Measurements from ENCODE around the gene RHPN2. TPM values are rescaled to one million over a fixed set of nuclear protein-coding genes. Genes with fewer than 3 reads are reported as not detected.
"Not testable (repeated sequence)": the region's sequence is repeated elsewhere in the genome, so short reads cannot be mapped to it uniquely, and the experiment has no call there.

Gene RHPN2
- total RNA-seq, 2 experiments from 2014 or later = 2.1 to 6.4 TPM

- CTCF ChIA-PET (ENCODE audit: unreplicated experiment) = no interaction called here
- no TSS peak for BruUV-seq (replicated peaks)
- POLR2A ChIA-PET = no interaction called here
- H3K9me2 ChIP-seq (ENCODE audit: insufficient read depth, low read length) = no peaks in the 10 kb centered on the region
- no peaks in the 10 kb centered on the region for H4K20me1 ChIP-seq (ENCODE audit: insufficient read depth, low read length)
- no peak overlapping the region for H3K4me2 ChIP-seq (ENCODE audit: low read length)
- intact Hi-C loops (cut with micrococcal nuclease; ENCODE audit: unreplicated experiment) = no loop called here
- no peaks in the 10 kb centered on the region for H3K36me3 ChIP-seq (ENCODE audit: insufficient read depth, low read length)
- H3K79me2 ChIP-seq (ENCODE audit: insufficient read depth, low read depth, low read length) = no peaks in the 10 kb centered on the region
- TF ChIP-seq EZH2phosphoT487 (IDR thresholded peaks at IDR 0.05; ENCODE audit: borderline replicate concordance, low read depth, low read length) (no peak), CTCF (conservative IDR thresholded peaks at IDR 0.05; ENCODE audit: low read length) (no peak)
- H3K4me1 ChIP-seq (ENCODE audit: insufficient read depth, low read length, poor library complexity, severe bottlenecking) = no peaks in the 10 kb centered on the region
- H3K27ac ChIP-seq (ENCODE audit: low read depth, low read length, poor library complexity, severe bottlenecking) = no peak overlapping the region
- H2AFZ ChIP-seq (ENCODE audit: low read length) = no peak overlapping the region
- no peak overlapping the region for H3K4me3 ChIP-seq (ENCODE audit: low read depth, low read length, poor library complexity, severe bottlenecking)
- no peak for DNase-seq (ENCODE audit: low spot score)
- H3K9me3 ChIP-seq (ENCODE audit: low read length) = no peaks in the 10 kb centered on the region
These were observed 66.9 kb downstream of the RHPN2 start for GRCh38 chr19:32997716-32998355.

- BruUV-seq (replicated peaks) = not testable (repeated sequence)
These were observed 67.6 kb downstream of the RHPN2 start for GRCh38 chr19:32997061-32997464.

GRCh38 chr19:32995966-32996365 lies 68.7 kb downstream of the RHPN2 start:
- H2AFZ ChIP-seq (ENCODE audit: low read length); H3K4me3 ChIP-seq (ENCODE audit: low read depth, low read length, poor library complexity, severe bottlenecking); CTCF ChIA-PET (ENCODE audit: unreplicated experiment); H3K4me2 ChIP-seq (ENCODE audit: low read length); DNase-seq (ENCODE audit: low spot score); H3K27ac ChIP-seq (ENCODE audit: low read depth, low read length, poor library complexity, severe bottlenecking); H3K4me1 ChIP-seq (ENCODE audit: insufficient read depth, low read length, poor library complexity, severe bottlenecking); intact Hi-C loops (cut with micrococcal nuclease; ENCODE audit: unreplicated experiment); BruUV-seq (replicated peaks); H3K9me2 ChIP-seq (ENCODE audit: insufficient read depth, low read length); H4K20me1 ChIP-seq (ENCODE audit: insufficient read depth, low read length); POLR2A ChIA-PET; H3K79me2 ChIP-seq (ENCODE audit: insufficient read depth, low read depth, low read length); H3K9me3 ChIP-seq (ENCODE audit: low read length); H3K36me3 ChIP-seq (ENCODE audit: insufficient read depth, low read length): not testable (repeated sequence)

More at GRCh38 chr19:32997061-32997464, 67.6 kb downstream of the RHPN2 start:
- H3K9me3 ChIP-seq (ENCODE audit: low read length); H2AFZ ChIP-seq (ENCODE audit: low read length); H3K36me3 ChIP-seq (ENCODE audit: insufficient read depth, low read length); DNase-seq (ENCODE audit: low spot score); H3K4me2 ChIP-seq (ENCODE audit: low read length); H4K20me1 ChIP-seq (ENCODE audit: insufficient read depth, low read length); H3K4me3 ChIP-seq (ENCODE audit: low read depth, low read length, poor library complexity, severe bottlenecking); H3K4me1 ChIP-seq (ENCODE audit: insufficient read depth, low read length, poor library complexity, severe bottlenecking); H3K27ac ChIP-seq (ENCODE audit: low read depth, low read length, poor library complexity, severe bottlenecking); POLR2A ChIA-PET; intact Hi-C loops (cut with micrococcal nuclease; ENCODE audit: unreplicated experiment); H3K79me2 ChIP-seq (ENCODE audit: insufficient read depth, low read depth, low read length); CTCF ChIA-PET (ENCODE audit: unreplicated experiment); H3K9me2 ChIP-seq (ENCODE audit: insufficient read depth, low read length): not testable (repeated sequence)

GRCh38 chr19:32988724-32989123 lies 76.0 kb downstream of the RHPN2 start:
- BruUV-seq (replicated peaks) = no TSS peak
- CTCF ChIA-PET (ENCODE audit: unreplicated experiment) = no interaction called here
- intact Hi-C loops (cut with micrococcal nuclease; ENCODE audit: unreplicated experiment) = no loop called here

More at GRCh38 chr19:32988724-32989123, 76.0 kb downstream of the RHPN2 start:
- no peak for DNase-seq (ENCODE audit: low spot score)
- H2AFZ ChIP-seq (ENCODE audit: low read length) = no peak overlapping the region
- H4K20me1 ChIP-seq (ENCODE audit: insufficient read depth, low read length) = no peaks in the 10 kb centered on the region
- H3K9me2 ChIP-seq (ENCODE audit: insufficient read depth, low read length) = no peaks in the 10 kb centered on the region
- H3K4me2 ChIP-seq (ENCODE audit: low read length) = no peak overlapping the region
- H3K36me3 ChIP-seq (ENCODE audit: insufficient read depth, low read length) = no peaks in the 10 kb centered on the region
- TF ChIP-seq EZH2phosphoT487 (IDR thresholded peaks at IDR 0.05; ENCODE audit: borderline replicate concordance, low read depth, low read length) (no peak), CTCF (conservative IDR thresholded peaks at IDR 0.05; ENCODE audit: low read length) (no peak)
- H3K79me2 ChIP-seq (ENCODE audit: insufficient read depth, low read depth, low read length) = no peaks in the 10 kb centered on the region
- no peaks in the 10 kb centered on the region for H3K4me1 ChIP-seq (ENCODE audit: insufficient read depth, low read length, poor library complexity, severe bottlenecking)
- H3K27ac ChIP-seq (ENCODE audit: low read depth, low read length, poor library complexity, severe bottlenecking) = no peak overlapping the region
- no peak overlapping the region for H3K4me3 ChIP-seq (ENCODE audit: low read depth, low read length, poor library complexity, severe bottlenecking)
- POLR2A ChIA-PET = no interaction called here
- H3K9me3 ChIP-seq (ENCODE audit: low read length) = no peaks in the 10 kb centered on the region
